H1 (cell line): ENCODE data around the gene CFHR5. TPM values are rescaled to one million over a fixed set of nuclear protein-coding genes. Genes with fewer than 3 reads are reported as not detected.

Experiments
- CBX5 ChIP-seq: fragments of 300-800, 300-1000 bp; sonication (generic); IDR thresholded peaks from 2 replicates; pipeline ENCODE4 v1.7.1; 2016; ENCODE audit warnings: antibody characterized with exemption, low read length, low read depth
- CHD7 ChIP-seq: fragments of 300-600 bp; sonication (generic); IDR thresholded peaks from 2 replicates; pipeline ENCODE4 v1.7.1; 2012; ENCODE audit warnings: low read length, moderate library complexity, mild to moderate bottlenecking, inconsistent platforms; ENCODE audit not compliant: insufficient replicate concordance
- PHF8 ChIP-seq: fragments of 200-600 bp; sonication (generic); conservative IDR thresholded peaks from 2 replicates; pipeline ENCODE4 v1.7.1; 2012; ENCODE audit warnings: low read depth, mild to moderate bottlenecking, inconsistent platforms, low read length, moderate library complexity
- SP1 ChIP-seq: IDR thresholded peaks from 2 replicates; pipeline ENCODE4 v1.6.1; 2011; ENCODE audit warnings: low read depth, low read length
- polyA plus RNA-seq, 7 experiments: library from polyadenylated mRNA; depleted of rRNA in 3 of 7; stranded (reverse) in 5 of 7; unstranded in 2 of 7; fragments of >200 nt in 5 of 7; fragments of 200-250 nt in 2 of 7; gene quantifications; 1 replicate in 5 of 7; 2 replicates in 1 of 7; 4 replicates in 1 of 7; pipeline versions ENCODE4 v1.2.1 to v1.2.3, GENCODE V29; 2011 to 2013; ENCODE audit warnings: missing spikeins in 2 of 7, mixed read lengths in 2 of 7
- total RNA-seq: library from RNA; stranded (reverse); fragmentation: NEBNext Ultra II Directional; extraction: Animal tissue kit (Norgen Biotek cat#: 25700); gene quantifications from 2 replicates; pipeline ENCODE4 v1.2.1, GENCODE V29; 2021

The CFHR5 gene
- total and polyA plus RNA-seq, 2 of the 8 experiments (the other 6 are each of a cell fraction or from before 2014, with no cell fraction given) = not detected

GRCh38 chr1:196960854-196961253 lies 16.5 kb upstream of the CFHR5 start (continued):
- no peak for TF ChIP-seq CHD7
- TF ChIP-seq PHF8 = no peak
- TF ChIP-seq CBX5 = no peak
- no peak for TF ChIP-seq SP1
